Keratinocyte (primary cell): Measurements from ENCODE around the gene SH3PXD2A.

ENCODE experiments used
- EZH2 ChIP-seq: IDR thresholded peaks from one replicate; pipeline ENCODE4 v1.6.1; 2012; ENCODE audit warnings: inconsistent platforms, mild to moderate bottlenecking, low read length, moderate library complexity
- TF ChIP-seq, protein P1 (sequence below), 3 experiments: IDR thresholded peaks in 1 of 3; conservative IDR thresholded peaks in 1 of 3; optimal IDR thresholded peaks in 1 of 3; 2 replicates in 2 of 3; 3 replicates in 1 of 3; pipeline versions ENCODE3 to v1.5.1; 2011; ENCODE audit warnings: low read length in 3 of 3, mild to moderate bottlenecking in 3 of 3, moderate library complexity in 2 of 3, control low read depth in 1 of 3, inconsistent platforms in 1 of 3; ENCODE audit not compliant: insufficient read depth in 2 of 3; ENCODE audit errors: extremely low read depth in 1 of 3

GRCh38 chr10:103602028-103602851, 253.1 kb downstream of the SH3PXD2A start:
- TF ChIP-seq EZH2: no peak
- TF ChIP-seq, protein P1, sequence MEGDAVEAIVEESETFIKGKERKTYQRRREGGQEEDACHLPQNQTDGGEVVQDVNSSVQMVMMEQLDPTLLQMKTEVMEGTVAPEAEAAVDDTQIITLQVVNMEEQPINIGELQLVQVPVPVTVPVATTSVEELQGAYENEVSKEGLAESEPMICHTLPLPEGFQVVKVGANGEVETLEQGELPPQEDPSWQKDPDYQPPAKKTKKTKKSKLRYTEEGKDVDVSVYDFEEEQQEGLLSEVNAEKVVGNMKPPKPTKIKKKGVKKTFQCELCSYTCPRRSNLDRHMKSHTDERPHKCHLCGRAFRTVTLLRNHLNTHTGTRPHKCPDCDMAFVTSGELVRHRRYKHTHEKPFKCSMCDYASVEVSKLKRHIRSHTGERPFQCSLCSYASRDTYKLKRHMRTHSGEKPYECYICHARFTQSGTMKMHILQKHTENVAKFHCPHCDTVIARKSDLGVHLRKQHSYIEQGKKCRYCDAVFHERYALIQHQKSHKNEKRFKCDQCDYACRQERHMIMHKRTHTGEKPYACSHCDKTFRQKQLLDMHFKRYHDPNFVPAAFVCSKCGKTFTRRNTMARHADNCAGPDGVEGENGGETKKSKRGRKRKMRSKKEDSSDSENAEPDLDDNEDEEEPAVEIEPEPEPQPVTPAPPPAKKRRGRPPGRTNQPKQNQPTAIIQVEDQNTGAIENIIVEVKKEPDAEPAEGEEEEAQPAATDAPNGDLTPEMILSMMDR (optimal IDR thresholded peaks at IDR 0.05 in 1 of 3, IDR thresholded peaks at IDR 0.05 in 1 of 3, conservative IDR thresholded peaks at IDR 0.05 in 1 of 3; ENCODE audit: extremely low read depth in 1 of 3, insufficient read depth in 2 of 3, low read length in 3 of 3): no peak
